Gastroesophageal sphincter (tissue), 4 donors: Measurements from ENCODE around the gene HSD11B1L. TPM values are rescaled to one million over a fixed set of nuclear protein-coding genes. Genes with fewer than 3 reads are reported as not detected.

Experiments used
- ATAC-seq: fragments of 150-250 bp; one replicate; pipeline ENCODE4 v1.9.1; 2016; ENCODE audit warnings: mild to moderate bottlenecking, moderate library complexity
- H3K27ac ChIP-seq, 4 donors: fragments of 200-600 bp; sonication (generic) in 3 of 4; 1 replicate in 3 of 4; 2 replicates in 1 of 4; pipeline ENCODE4 v1.5.1; 2016 to 2019
- H3K27me3 ChIP-seq: fragments of 200-600 bp; sonication (generic); one replicate; pipeline ENCODE4 v1.5.1; 2019
- H3K36me3 ChIP-seq, 2 donors: fragments of 200-600 bp; sonication (generic); one replicate each; pipeline ENCODE4 v1.5.1; 2019; ENCODE audit warnings: control low read depth in 1 of 2
- H3K4me1 ChIP-seq, 3 donors: fragments of 200-600 bp; sonication (generic); 1 replicate in 2 of 3; 2 replicates in 1 of 3; pipeline ENCODE4 v1.5.1; 2016 to 2019; ENCODE audit warnings: control low read depth in 2 of 3
- H3K4me3 ChIP-seq, 2 donors: fragments of 200-600 bp; sonication (generic); one replicate each; pipeline ENCODE4 v1.5.1; 2019; ENCODE audit warnings: mild to moderate bottlenecking in 1 of 2, moderate library complexity in 1 of 2
- H3K9me3 ChIP-seq, 3 donors: fragments of 200-600 bp; sonication (generic); one replicate each; pipeline ENCODE4 v1.5.1; 2017 to 2019; ENCODE audit warnings: control low read depth in 2 of 3
- EP300 ChIP-seq: sonication (generic); formaldehyde crosslinking; IDR thresholded peaks from one replicate; pipeline ENCODE4 v1.6.1; 2017; ENCODE audit warnings: antibody characterized with exemption, mild to moderate bottlenecking
- POLR2A ChIP-seq, 2 donors: fragments of 450-650 bp; IDR thresholded peaks; one replicate each; pipeline ENCODE4 v1.6.1; 2017; ENCODE audit warnings: antibody characterized with exemption in 2 of 2, mild to moderate bottlenecking in 2 of 2, moderate library complexity in 1 of 2
- POLR2AphosphoS5 ChIP-seq: sonication (generic); formaldehyde crosslinking; IDR thresholded peaks from one replicate; pipeline ENCODE4 v1.6.1; 2017; ENCODE audit warnings: antibody characterized with exemption
- WGBS, 2 donors: methylation state at CpG; one replicate each; pipeline ENCODE4 v1.1.5; 2018; ENCODE audit warnings: low coverage in 1 of 2; 5-methylcytosine and 5-hydroxymethylcytosine counted together
- total RNA-seq, 4 donors: library from RNA; depleted of rRNA; stranded (reverse); fragments of >200 nt; gene quantifications; one replicate each; pipeline ENCODE4 v1.1.0, GENCODE V29; 2016
- TF ChIP-seq, protein P1 (sequence below), 4 experiments: fragments of 200-600 bp in 2 of 4; fragments of 450-650 bp in 2 of 4; sonication (generic) in 1 of 4; IDR thresholded peaks; one replicate each; pipeline ENCODE4 v1.5.1; 2017 to 2019; ENCODE audit warnings: antibody characterized with exemption in 4 of 4, mild to moderate bottlenecking in 2 of 4, moderate library complexity in 2 of 4

The HSD11B1L gene
- total RNA-seq, 4 donors from 2014 or later = 11.2 to 22.9 (median 18.9) TPM

DNA sequence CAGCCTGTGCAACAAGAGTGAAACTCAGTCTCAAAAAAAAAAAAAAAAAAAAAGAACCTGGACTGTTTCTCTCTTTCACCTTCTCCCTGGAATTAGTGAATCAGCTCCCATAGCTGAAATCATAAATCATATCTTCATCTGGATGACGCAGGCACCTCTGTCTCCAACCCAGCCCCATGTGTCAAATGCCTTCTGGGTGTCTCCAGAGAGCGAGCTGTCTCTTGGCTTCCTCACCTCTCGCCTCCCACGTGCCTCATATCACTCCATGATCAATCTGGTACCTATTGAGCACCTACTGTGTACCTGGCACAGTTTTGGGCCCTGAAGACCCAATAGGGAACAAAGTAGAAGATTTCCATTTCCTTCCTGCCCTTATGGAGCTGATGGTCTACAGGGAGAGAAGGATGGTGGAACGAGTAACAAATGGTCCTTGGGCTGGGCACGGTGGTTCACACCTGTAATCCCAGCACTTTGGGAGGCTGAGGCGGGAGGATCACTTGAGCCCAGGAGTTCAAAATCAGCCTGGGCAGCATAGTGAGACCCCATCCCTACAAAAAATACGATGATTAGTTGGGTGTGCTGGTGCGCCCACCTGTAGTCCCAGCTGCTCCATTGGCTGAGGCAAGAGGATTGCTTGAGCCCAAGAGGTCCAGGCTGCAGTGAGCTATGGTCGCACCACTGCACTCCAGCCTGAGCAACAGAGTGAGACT, 2.5 kb downstream of the HSD11B1L start:
- H3K36me3 ChIP-seq = peaks cover 0 to 9% of the 10 kb centered on the region in 2 donors
- H3K4me1 ChIP-seq = peaks cover 0 to 47% (median 14%) of the 10 kb centered on the region in 3 donors
- no peak overlapping the region for H3K27ac ChIP-seq
- ATAC-seq = no peak
- TF ChIP-seq EP300 (no peak), POLR2AphosphoS5 (no peak), POLR2A (IDR thresholded peaks at IDR 0.05) (no peak)
- TF ChIP-seq, protein P1, sequence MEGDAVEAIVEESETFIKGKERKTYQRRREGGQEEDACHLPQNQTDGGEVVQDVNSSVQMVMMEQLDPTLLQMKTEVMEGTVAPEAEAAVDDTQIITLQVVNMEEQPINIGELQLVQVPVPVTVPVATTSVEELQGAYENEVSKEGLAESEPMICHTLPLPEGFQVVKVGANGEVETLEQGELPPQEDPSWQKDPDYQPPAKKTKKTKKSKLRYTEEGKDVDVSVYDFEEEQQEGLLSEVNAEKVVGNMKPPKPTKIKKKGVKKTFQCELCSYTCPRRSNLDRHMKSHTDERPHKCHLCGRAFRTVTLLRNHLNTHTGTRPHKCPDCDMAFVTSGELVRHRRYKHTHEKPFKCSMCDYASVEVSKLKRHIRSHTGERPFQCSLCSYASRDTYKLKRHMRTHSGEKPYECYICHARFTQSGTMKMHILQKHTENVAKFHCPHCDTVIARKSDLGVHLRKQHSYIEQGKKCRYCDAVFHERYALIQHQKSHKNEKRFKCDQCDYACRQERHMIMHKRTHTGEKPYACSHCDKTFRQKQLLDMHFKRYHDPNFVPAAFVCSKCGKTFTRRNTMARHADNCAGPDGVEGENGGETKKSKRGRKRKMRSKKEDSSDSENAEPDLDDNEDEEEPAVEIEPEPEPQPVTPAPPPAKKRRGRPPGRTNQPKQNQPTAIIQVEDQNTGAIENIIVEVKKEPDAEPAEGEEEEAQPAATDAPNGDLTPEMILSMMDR (IDR thresholded peaks at IDR 0.05) = no peak
- H3K4me3 ChIP-seq = no peak overlapping the region
- no peaks in the 10 kb centered on the region for H3K9me3 ChIP-seq
- no peaks in the 10 kb centered on the region for H3K27me3 ChIP-seq
- WGBS, 2 donors = 87 to 100% methylated on average over 1 to 7 of the region's 10 CpGs

DNA sequence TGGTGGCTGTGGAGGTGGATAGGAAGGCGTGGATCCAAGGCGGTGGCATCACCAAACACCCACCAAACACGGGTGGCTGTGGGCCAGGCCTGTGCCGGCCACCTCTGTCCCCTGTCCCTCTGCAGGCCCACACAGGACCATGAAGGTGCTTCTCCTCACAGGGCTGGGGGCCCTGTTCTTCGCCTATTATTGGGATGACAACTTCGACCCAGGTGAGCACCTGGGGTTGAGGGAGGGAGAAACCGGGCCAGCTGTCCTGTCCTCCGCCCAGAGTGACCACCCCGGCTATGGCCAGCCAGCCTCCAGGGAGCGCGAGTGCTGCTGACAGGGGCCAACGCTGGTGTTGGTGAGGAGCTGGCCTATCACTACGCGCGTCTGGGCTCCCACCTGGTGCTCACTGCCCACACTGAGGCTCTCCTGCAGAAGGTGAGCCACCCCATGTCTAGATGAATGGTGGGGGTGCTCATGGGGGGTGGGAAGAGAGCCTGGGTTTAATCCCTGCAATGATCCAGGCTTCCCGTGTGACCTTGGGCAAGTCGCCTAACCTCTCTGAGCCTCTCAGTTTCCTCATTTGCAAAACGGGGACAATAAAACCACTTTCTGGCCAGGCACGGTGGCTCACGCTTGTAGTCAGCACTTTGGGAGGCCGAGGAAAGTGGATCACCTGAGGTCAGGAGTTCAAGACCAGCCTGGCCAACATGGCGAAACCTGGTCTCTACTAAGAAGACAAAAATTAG, 4.0 kb downstream of the HSD11B1L start:
- no peaks in the 10 kb centered on the region for H3K36me3 ChIP-seq
- no peak for ATAC-seq
- no peak overlapping the region for H3K4me3 ChIP-seq
- TF ChIP-seq EP300 = no peak
- no peak for TF ChIP-seq POLR2AphosphoS5
- no peak for TF ChIP-seq POLR2A (IDR thresholded peaks at IDR 0.05)
- TF ChIP-seq, protein P1 (IDR thresholded peaks at IDR 0.05) = no peak
- WGBS, 2 donors = 70 to 94% methylated on average over 2 to 5 of the region's 22 CpGs
- no peaks in the 10 kb centered on the region for H3K9me3 ChIP-seq
- no peak overlapping the region for H3K27ac ChIP-seq
- peaks cover 0 to 41% (median 5%) of the 10 kb centered on the region in 3 donors for H3K4me1 ChIP-seq
- no peaks in the 10 kb centered on the region for H3K27me3 ChIP-seq

DNA sequence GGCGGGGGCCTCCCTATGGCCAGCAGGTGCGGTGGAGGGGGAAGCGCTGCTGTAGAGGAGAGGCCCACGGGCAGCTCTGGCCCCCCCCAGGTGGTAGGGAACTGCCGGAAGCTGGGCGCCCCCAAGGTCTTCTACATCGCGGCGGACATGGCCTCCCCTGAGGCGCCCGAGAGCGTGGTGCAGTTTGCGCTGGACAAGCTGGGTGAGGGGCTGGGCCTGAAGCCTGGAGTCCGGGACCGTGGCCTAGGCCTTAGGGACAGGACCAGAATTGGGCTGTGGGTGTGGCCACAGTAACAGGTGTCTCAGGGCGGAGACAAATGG, 5.5 kb downstream of the HSD11B1L start:
- ATAC-seq = no peak
- Histone ChIP-seq H3K4me3 (peak overlapping the region in 1 of 2 donors; percentile 68), H3K36me3 (no peaks in the 10 kb centered on the region), H3K27ac (peak overlapping the region; percentile 19 to 90 (median 88)), H3K27me3 (no peaks in the 10 kb centered on the region), H3K4me1 (peaks cover 0 to 42% (median 1%) of the 10 kb centered on the region in 3 donors), H3K9me3 (no peaks in the 10 kb centered on the region)
- WGBS, 2 donors = 57% methylated on average over 8 of the region's 16 CpGs; no CpG with 5 or more reads in 1 of the 2 donors
- TF ChIP-seq, protein P1 (IDR thresholded peaks at IDR 0.05) = no peak
- TF ChIP-seq POLR2A (IDR thresholded peaks at IDR 0.05) (no peak), POLR2AphosphoS5 (no peak), EP300 (no peak)

DNA sequence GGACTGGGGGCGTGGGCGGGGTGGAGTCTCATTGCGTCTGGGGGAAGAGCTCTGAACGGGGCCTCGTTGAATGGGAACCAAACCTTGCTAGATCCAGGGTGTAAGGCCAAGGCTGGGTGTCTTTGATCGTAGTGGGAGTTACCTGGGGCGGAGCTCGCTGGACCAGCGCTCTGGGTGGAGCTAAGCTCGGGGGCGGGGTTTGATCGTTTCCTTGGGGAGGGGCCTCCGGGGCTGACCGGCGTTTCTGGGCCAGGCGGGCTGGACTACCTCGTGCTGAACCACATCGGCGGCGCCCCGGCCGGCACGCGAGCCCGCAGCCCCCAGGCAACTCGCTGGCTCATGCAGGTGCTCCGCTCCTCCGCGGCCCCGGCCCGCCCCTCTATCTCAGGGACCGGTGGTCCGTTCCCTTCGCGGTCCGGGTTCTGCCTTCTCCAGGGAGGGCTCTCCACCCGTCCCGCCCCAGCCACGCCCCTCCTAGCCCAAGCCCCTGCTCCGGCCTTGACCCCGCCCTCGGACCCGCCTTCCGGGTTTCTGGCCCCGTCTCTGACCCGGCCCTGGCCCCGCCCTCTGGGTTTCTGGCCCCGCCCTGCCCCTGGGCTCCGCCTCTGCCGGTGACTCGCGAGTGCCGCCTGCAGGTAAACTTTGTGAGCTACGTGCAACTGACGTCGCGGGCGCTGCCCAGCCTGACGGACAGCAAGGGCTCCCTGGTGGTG, 6.0 kb downstream of the HSD11B1L start:
- Histone ChIP-seq H3K27ac (peak overlapping the region; percentile 19 to 90 (median 88)), H3K27me3 (no peaks in the 10 kb centered on the region), H3K4me1 (peaks cover 0 to 42% (median 5%) of the 10 kb centered on the region in 3 donors), H3K4me3 (peak overlapping the region; percentile 28 to 68), H3K36me3 (peaks cover 0 to 5% of the 10 kb centered on the region in 2 donors), H3K9me3 (no peaks in the 10 kb centered on the region)
- ATAC-seq = peak; percentile 84
- 0% methylated on average over 2 to 7 of the region's 59 CpGs for WGBS, 2 donors
- TF ChIP-seq EP300 = no peak
- TF ChIP-seq, protein P1 (IDR thresholded peaks at IDR 0.05) = peak in 3 of 4 experiments; percentile 83 to 91 (median 85)
- no peak for TF ChIP-seq POLR2A (IDR thresholded peaks at IDR 0.05)
- TF ChIP-seq POLR2AphosphoS5 = peak; percentile 34
